Adipose tissue (tissue), 3 donors: Measurements from ENCODE around the gene KLK11. TPM values are rescaled to one million over a fixed set of nuclear protein-coding genes. Genes with fewer than 3 reads are reported as not detected.
"Not testable (repeated sequence)": the region's sequence is repeated elsewhere in the genome, so short reads cannot be mapped to it uniquely, and the experiment has no call there.

Experiments used
- H3K27ac ChIP-seq: one replicate; pipeline ENCODE4 v1.5.1; 2013; ENCODE audit warnings: low read depth, low read length
- whole genome bisulfite sequencing, 3 donors: extraction: QIAGEN DNeasy Blood & Tissue Kit; methylation state at CpG; one replicate each; pipeline ENCODE4 v1.1.7; 2013; 5-methylcytosine and 5-hydroxymethylcytosine counted together
- polyA plus RNA-seq, 3 donors: library from polyadenylated mRNA; stranded (reverse); fragments of 200-250 nt; gene quantifications; one replicate each; pipeline ENCODE4 v1.2.3, GENCODE V29; 2013
- donor health status: healthy with polysubstance abuse.
- donor health status: Bipolar disorder and iron deficiency.
- donor health status: healthy.

The KLK11 gene
- polyA plus RNA-seq, 3 donors, result 4.3 to 12.1 (median 9.5) TPM

DNA sequence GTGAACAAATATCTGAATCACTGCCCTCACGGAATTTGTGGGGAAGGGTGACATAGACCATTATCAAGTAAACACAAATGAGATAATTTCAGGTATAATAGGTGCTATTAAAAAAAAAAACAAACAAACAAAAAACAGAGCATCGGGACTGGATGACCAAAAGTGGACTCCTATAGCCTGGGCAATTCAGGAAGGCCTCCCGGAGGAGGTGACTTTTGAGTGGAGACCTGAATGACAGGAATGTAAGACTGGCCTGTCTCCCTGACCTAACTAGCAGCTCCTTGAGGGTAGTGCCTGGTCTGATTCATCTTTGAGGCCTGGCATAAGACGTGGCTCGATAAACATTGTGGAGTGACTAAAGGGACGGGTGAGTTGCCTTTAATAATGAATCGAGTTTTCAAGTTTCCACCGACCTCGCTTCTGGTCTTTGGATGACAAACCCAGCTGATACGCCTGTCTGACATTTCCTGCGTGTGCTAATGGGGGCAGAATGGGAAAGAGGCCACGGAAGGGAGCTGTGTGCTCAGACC is 13.7 kb downstream of the KLK11 start:
- 66 to 68% (median 67%) methylated on average over 12 of the region's 12 CpGs for WGBS, 3 donors
- no peak overlapping the region for H3K27ac ChIP-seq

GRCh38 chr19:51010066-51010795 is 16.2 kb downstream of the KLK11 start:
- WGBS, 3 donors, result 67 to 77% (median 76%) methylated on average over 4 of the region's 4 CpGs
- no peak overlapping the region for H3K27ac ChIP-seq

GRCh38 chr19:51009061-51009891 is 17.1 kb downstream of the KLK11 start:
- no peak overlapping the region for H3K27ac ChIP-seq
- WGBS, 3 donors, result 62 to 77% (median 64%) methylated on average over 19 of the region's 19 CpGs

DNA sequence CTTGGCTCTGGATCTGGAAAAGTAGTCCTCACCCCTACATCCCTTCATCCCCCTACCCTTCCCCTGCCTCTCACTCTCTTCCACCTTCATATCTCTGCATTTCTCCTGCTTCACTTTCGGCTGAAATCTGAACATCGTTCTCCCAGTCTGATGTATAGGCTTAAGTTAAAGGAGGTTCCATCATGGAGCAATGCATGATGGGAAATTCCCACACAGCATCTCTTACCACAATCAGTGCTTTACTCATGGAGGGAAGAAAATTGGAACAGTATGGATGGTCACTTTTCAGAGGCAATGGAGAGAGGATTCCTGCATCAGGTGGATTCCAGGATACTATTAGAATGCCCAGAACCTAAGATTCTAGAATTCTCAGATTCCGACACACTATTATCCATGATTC is 18.9 kb downstream of the KLK11 start:
- 72 to 85% (median 79%) methylated on average over 3 of the region's 3 CpGs for WGBS, 3 donors
- H3K27ac ChIP-seq, result no peak overlapping the region

DNA sequence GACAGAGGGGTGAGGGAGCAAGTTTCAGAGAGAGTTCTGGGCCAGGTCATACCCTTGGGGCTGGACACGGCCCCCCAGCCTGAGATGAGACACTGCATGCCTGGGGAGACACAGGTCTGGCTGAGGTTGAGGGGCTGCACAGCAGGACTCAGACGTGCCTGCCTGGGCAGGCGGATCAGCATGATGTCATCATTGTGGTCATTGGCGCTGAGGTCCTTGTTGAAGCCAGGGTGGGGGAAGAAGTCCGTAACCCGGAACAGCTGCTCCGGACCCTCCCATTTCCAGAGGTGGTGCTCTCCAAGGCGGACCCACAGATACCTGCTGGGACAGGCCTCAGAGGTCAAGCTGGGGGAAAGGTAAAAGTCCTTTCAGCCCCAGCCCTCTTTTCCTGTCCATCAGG is 20.0 kb downstream of the KLK11 start:
- 39 to 59% (median 41%) methylated on average over 8 of the region's 8 CpGs for WGBS, 3 donors
- no peak overlapping the region for H3K27ac ChIP-seq

DNA sequence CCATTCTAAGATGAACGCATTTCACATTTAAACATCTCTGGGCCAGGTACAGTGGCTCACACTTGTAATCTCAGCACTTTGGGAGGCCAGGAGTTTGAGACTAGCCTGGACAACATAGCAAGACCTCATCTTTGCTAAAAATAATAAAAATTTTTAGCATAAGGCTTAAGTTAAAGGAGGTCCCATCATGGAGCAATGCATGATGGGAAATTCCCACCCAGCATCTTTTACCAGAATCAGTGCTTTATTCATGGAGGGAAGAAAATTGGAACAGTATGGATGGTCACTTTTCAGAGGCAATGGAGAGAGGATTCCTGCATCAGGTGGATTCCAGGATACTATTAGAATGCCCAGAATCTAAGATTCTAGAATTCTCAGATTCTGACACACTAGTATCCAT is 21.2 kb downstream of the KLK11 start:
- 83 to 91% (median 88%) methylated on average over 1 of the region's 1 CpG for WGBS, 3 donors
- no peak overlapping the region for H3K27ac ChIP-seq

DNA sequence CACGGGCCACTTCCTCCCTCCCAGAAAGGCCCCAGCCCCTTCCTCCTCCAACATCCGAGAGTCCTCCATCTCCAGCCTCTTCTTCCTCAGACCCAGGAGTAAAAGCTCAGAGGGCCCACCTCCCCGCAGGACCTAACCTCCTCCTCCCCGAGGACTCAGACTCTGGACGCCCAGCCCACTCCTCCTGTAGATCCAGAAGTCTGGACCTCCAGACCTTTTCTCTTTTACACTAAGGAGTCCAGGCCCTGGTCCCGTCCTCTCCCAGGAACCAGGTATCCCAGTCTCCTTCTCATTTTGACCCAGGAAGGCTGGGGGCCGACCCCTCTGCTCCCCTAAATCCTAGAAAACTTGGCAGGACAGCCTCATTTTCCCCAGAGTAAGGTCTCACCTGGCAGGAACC is 23.1 kb downstream of the KLK11 start:
- H3K27ac ChIP-seq, result no peak overlapping the region
- 69 to 79% (median 71%) methylated on average over 7 of the region's 7 CpGs for WGBS, 3 donors

DNA sequence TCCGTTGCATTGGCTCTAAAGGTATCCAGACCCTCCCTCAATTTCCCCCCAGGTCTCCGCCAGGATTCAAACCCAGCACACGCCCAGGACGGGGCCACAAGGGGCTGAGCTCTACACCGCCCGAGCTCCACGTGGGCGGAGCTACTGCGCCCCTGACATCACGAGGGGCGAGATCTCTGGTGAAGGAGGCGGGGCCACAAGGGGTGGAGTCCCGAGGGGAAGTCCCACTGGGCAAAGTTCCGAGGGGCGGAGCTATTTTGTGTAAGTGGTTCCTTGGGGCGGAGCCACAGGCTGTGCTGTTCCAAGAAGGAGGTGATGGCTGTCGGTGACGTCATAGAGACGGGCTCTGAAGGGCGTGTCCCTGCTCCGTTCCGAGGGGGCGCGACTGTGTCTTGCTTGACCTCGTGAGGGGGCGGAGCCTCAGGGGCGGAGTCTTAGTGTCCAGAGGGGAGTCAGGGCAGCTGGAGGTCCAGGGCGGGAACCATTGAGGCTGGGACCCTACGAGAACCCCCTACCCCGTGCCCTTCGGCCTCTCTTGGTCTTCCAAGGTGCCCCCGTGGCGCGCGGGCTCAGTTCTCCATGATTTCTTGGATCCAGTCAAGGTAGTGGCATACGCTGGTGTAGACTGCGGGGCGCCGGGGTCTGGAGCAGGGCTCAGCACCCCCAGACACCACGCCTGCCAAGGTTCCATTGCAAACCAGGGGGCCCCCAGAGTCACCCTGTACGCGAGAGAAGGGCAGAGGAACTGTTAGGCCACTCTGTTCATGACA is 23.7 kb downstream of the KLK11 start:
- H3K27ac ChIP-seq, result no peak overlapping the region
- 41 to 65% (median 57%) methylated on average over 41 to 42 of the region's 42 CpGs for WGBS, 3 donors

DNA sequence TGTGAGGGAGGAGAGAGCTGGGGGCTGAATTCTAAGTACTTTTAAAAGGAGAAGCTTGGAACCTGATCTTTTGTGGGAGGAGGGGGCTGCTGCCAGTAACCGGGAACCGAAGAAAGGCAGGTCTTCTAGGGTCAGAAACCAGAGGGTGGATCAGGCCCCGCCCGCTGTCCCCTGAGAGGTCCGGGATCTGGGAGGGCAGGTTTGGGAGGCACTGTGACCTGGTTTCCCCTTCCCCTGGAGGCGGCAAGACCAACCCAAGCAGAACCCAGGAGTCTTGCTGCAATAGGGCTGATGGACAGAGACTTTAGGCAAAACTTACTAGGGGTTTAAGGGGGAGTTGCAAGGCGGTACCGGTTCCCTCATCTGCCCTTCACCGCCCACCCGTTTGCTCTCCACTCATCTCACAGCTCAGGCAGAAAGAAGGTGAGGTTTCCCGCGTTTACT is 24.3 kb downstream of the KLK11 start:
- 23 to 45% (median 37%) methylated on average over 11 to 12 of the region's 12 CpGs for WGBS, 3 donors

GRCh38 chr19:51001515-51001914 is 24.9 kb downstream of the KLK11 start, which contains the start of gene KLK8:
Gene KLK8 (minus strand): TSS chr19:51001604. CDS start chr19:51001167, 437 bp downstream.
- 21 to 40% (median 32%) methylated on average over 7 of the region's 7 CpGs for WGBS, 3 donors
- no peak within 1 kb of the TSS for H3K27ac ChIP-seq

More for the DNA sequence above, 24.3 kb downstream of the KLK11 start:
- no peak overlapping the region for H3K27ac ChIP-seq

DNA sequence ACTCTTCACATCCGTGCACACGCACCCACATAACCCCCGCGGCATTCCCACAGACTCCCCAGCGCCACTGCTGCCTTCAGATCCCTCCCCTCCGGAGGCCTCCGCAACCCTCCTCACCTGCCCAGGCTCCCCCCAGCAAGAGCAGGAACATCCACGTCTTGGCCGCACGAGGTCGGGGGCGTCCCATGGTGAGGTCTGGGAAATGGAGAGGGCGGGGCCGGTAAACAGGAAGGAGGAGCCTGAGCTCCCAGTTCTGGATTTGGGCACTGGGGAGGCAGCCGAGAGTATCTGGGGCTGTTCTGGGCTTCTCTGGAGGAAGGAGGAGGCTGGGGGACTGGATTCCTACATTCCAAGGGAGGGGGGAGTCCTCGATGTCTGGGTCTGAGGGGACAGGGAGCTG is 25.4 kb downstream of the KLK11 start:
- WGBS, 3 donors, result 20 to 37% (median 23%) methylated on average over 16 of the region's 16 CpGs
- H3K27ac ChIP-seq, result no peak overlapping the region

- 69 to 88% (median 81%) methylated on average over 10 of the region's 10 CpGs for WGBS, 3 donors
- H3K27ac ChIP-seq, result no peak overlapping the region
These were observed 26.0 kb downstream of the KLK11 start for GRCh38 chr19:51000426-51000825.

DNA sequence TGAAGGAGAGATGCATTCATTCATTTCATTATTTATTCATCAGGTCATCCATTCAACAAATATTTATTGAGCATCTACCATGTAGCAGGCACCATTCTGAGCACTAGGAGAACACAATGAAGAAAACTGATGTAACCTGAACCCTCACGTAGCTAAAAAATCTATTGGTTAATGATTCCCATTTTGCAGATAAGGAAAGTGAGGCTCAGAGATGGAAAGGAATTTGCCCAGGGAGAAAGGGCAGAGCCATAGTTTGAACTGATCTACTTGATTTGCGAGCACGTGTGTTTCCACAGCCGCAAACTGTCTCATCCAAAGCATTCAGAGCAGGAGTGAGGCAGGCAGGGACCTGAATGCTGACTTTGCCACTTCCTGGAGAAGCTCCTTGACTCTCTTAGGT is 27.7 kb downstream of the KLK11 start:
- 45 to 81% (median 74%) methylated on average over 4 of the region's 4 CpGs for WGBS, 3 donors

GRCh38 chr19:50998061-50998460 is 28.4 kb downstream of the KLK11 start:
- 59 to 72% (median 68%) methylated on average over 5 of the region's 5 CpGs for WGBS, 3 donors
- H3K27ac ChIP-seq, result no peak overlapping the region

More for the DNA sequence above, 27.7 kb downstream of the KLK11 start:
- no peak overlapping the region for H3K27ac ChIP-seq

DNA sequence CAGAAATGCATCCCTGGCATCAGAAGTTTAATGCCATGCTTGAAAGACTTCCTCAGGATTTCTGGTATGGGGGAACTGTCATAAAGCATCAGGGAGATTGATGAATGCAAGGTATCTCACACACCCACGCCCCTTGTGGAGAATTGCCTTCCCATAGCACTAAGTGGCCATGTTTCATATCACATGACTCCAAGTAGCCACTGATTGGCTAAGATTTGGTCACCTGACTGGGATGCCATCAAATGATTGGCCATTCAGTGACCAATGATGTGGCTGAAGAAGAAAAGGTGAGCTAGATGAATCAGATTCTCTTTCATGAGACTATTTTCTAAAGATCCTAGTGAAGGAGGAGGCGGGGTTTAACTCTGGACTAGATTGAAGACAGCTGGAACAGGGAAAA is 32.3 kb downstream of the KLK11 start:
- H3K27ac ChIP-seq, result no peak overlapping the region
- 76 to 83% (median 80%) methylated on average over 2 of the region's 2 CpGs for WGBS, 3 donors

GRCh38 chr19:50992666-50993035 is 33.8 kb downstream of the KLK11 start:
- WGBS, 3 donors, result 51 to 67% (median 62%) methylated on average over 2 of the region's 2 CpGs

DNA sequence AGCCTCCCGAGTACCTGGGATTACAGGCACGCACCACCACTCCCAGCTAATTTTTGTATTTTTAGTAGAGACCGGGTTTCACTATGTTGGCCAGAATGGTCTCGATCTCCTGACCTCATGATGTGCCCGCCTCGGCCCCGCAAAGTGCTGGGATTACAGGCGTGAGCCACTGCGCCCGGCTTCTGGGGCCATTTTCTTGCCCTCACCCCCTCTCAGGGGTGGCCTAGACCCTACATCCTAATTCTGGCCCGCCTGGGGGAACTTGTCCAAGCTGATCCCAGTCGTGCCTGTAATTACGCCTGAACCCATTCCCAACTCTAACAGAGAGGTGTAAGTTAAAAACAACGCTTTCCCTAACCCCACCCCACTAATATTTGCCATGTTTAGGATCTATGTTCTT is 42.0 kb downstream of the KLK11 start:
- WGBS, 3 donors, result 80 to 85% (median 82%) methylated on average over 14 of the region's 14 CpGs
- H3K27ac ChIP-seq, result not testable (repeated sequence)

More at GRCh38 chr19:50992666-50993035, 33.8 kb downstream of the KLK11 start:
- no peak overlapping the region for H3K27ac ChIP-seq

DNA sequence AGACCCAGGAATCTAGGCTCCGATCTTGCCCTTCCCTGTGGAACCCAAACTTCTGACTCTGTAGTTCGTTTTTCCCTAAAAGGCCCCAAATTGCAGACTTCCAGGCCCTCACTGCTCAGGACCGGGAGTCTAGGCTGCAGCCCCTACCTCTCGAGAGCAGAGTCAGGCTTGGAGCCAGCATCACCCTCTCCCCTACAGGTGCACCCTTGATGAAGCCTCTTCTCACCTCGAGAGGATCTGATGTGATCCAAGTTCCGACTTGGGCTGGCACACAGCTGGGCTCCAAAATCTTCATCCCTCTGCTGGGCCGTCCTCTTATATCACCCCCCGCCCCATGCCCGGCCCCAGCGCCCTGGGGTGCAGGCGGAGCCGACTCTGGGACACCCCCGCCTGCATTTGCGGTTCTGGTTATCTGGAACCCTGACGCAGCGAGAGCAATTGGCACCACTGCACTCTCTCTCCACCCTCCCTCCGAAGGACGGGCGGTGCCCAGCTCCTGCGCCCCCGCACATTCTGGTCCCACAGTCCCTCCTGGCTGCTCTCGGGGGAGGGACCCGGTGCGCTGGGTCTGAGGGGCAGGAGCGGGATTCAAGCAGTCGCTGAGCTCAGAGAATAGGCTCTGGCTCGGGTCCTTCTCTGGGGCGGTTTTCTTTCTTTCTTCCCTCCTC is 42.7 kb downstream of the KLK11 start, which contains the start of gene KLK7:
TSS of gene KLK7 (minus strand) at position 293 of the 668 bp plus-strand sequence. CDS start 1,518 bp downstream, outside the sequence.
- WGBS, 3 donors, result 9 to 23% (median 17%) methylated on average over 26 to 28 of the region's 28 CpGs
- no peak within 1 kb of the TSS for H3K27ac ChIP-seq
